ENCODE data around the gene ZNF574. TPM values are rescaled to one million over a fixed set of nuclear protein-coding genes. Genes with fewer than 3 reads are reported as not detected.

Gene ZNF574, protein sequence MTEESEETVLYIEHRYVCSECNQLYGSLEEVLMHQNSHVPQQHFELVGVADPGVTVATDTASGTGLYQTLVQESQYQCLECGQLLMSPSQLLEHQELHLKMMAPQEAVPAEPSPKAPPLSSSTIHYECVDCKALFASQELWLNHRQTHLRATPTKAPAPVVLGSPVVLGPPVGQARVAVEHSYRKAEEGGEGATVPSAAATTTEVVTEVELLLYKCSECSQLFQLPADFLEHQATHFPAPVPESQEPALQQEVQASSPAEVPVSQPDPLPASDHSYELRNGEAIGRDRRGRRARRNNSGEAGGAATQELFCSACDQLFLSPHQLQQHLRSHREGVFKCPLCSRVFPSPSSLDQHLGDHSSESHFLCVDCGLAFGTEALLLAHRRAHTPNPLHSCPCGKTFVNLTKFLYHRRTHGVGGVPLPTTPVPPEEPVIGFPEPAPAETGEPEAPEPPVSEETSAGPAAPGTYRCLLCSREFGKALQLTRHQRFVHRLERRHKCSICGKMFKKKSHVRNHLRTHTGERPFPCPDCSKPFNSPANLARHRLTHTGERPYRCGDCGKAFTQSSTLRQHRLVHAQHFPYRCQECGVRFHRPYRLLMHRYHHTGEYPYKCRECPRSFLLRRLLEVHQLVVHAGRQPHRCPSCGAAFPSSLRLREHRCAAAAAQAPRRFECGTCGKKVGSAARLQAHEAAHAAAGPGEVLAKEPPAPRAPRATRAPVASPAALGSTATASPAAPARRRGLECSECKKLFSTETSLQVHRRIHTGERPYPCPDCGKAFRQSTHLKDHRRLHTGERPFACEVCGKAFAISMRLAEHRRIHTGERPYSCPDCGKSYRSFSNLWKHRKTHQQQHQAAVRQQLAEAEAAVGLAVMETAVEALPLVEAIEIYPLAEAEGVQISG
- total RNA-seq (2021; fragmentation: NEBNext Ultra II Directional; extraction: Animal tissue kit (Norgen Biotek cat#: 25700)) (27.0 and 28.6 TPM in 2 replicates), polyA plus RNA-seq (2011; rRNA removed) (38.8 and 53.8 TPM in 2 replicates), polyA minus RNA-seq (2011; rRNA and poly(A)+ RNA removed) (41.6 and 41.8 TPM in 2 replicates)
- 27.7 TPM for polyA plus RNA-seq (2011; cell fraction: cytosol; rRNA removed)
- 31.4 TPM for polyA plus RNA-seq (2011; cell fraction: nucleus; rRNA removed)
- polyA plus RNA-seq (2012, experiment 1 of 2): 12.2 to 27.2 TPM (median 24.2 TPM) in 4 replicates
- polyA plus RNA-seq (2012, experiment 2 of 2): 22.8 TPM
- polyA plus RNA-seq (2013, experiment 1 of 2): 13.2 TPM
- polyA plus RNA-seq (2013, experiment 2 of 2): 11.9 TPM
- polyA minus RNA-seq (2011; cell fraction: cytosol; rRNA and poly(A)+ RNA removed): 35.7 TPM
- polyA minus RNA-seq (2011; cell fraction: nucleus; rRNA and poly(A)+ RNA removed): 29.8 TPM
- long read RNA-seq, experiment 1, transcript ZNF574-202 (2 exons, 2,940 nt): major isoform, 7 of 27 reads
- long read RNA-seq, experiment 1, partial matches to known transcripts: 20 of 27 reads
- long read RNA-seq, experiment 1, other reads (novel, unspliced or antisense): 0 of 27 reads
- long read RNA-seq, experiment 2: 0 reads

- FAIRE-seq: peak; percentile 94
- DNase-seq (ENCODE audit: low read depth in 1 of 2, low spot score in 2 of 2): peak; percentile 95 to 99
- H3K36me3 ChIP-seq (ENCODE audit: control insufficient read depth in 2 of 4, insufficient read depth in 4 of 4, low read length in 3 of 4): peaks cover 17 to 25% (median 25%) of the 10 kb centered on the region in 4 experiments; a peak in 7 of 8 replicates
- peak within 1 kb of the TSS; percentile 96 for H3K27ac ChIP-seq (ENCODE audit: low read depth, low read length)
- H2BK12ac ChIP-seq (ENCODE audit: low read depth, low read length): peak within 1 kb of the TSS; percentile 98; the same call in 1 of the 2 replicates
- no peak within 1 kb of the TSS for H2BK20ac ChIP-seq (ENCODE audit: low read length)
- H2BK5ac ChIP-seq (ENCODE audit: low read depth, low read length): peak within 1 kb of the TSS; percentile 99
- peak within 1 kb of the TSS; percentile 31 for H3K14ac ChIP-seq (ENCODE audit: insufficient read length)
- H3K56ac ChIP-seq (replicated peaks; ENCODE audit: insufficient read length, low read depth, low read length): peak within 1 kb of the TSS; percentile 78
- peak within 1 kb of the TSS; percentile 95 for H4K91ac ChIP-seq (replicated peaks; ENCODE audit: insufficient read length, low read length)
- H2BK15ac ChIP-seq (ENCODE audit: low read length): peak within 1 kb of the TSS; percentile 97; the same call in 1 of the 2 replicates
- peaks cover 26 to 36% of the 10 kb centered on the region in 2 experiments for H4K20me1 ChIP-seq (replicated peaks in 1 of 2; ENCODE audit: control insufficient read depth in 1 of 2, insufficient read depth in 2 of 2, low read length in 2 of 2)
- H3K4me2 ChIP-seq (ENCODE audit: insufficient read depth in 1 of 2, low read depth in 2 of 2, low read length in 2 of 2): peak within 1 kb of the TSS; percentile 91 to 97
- H3K4ac ChIP-seq (replicated peaks; ENCODE audit: insufficient read length, low read depth, low read length): peak within 1 kb of the TSS; percentile 64
- H3K79me2 ChIP-seq (ENCODE audit: control insufficient read depth in 1 of 2, insufficient read depth in 2 of 2, low read length in 2 of 2): peaks cover 22 to 37% of the 10 kb centered on the region in 2 experiments
- H3K4me1 ChIP-seq (replicated peaks in 1 of 4; ENCODE audit: control insufficient read depth in 3 of 4, insufficient read depth in 4 of 4, low read length in 3 of 4): peaks cover 0 to 4% (median 2%) of the 10 kb centered on the region in 4 experiments; a peak in 5 of 7 replicates
- H4K5ac ChIP-seq (ENCODE audit: insufficient read length, low read depth, low read length): peak within 1 kb of the TSS; percentile 85
- peak within 1 kb of the TSS; percentile 91 to 97 (median 95) for H3K9ac ChIP-seq (replicated peaks in 1 of 4; ENCODE audit: extremely low read depth in 1 of 4, low read depth in 3 of 4, low read length in 3 of 4)
- POLR2A ChIA-PET (ENCODE audit: partially characterized antibody): interaction anchor here (0.8 to 1.8 kb wide), 13 partner anchors 9 to 206 kb away, joined by 3 to 10 read pairs (median 4); partner anchors contain the start of gene RABAC1
- H3K23me2 ChIP-seq (ENCODE audit: low read depth, low read length): peaks cover 21% of the 10 kb centered on the region
- peak within 1 kb of the TSS; percentile 86; the same call in 1 of the 2 replicates for H2AK5ac ChIP-seq (ENCODE audit: low read depth, low read length)
- CTCF ChIA-PET (ENCODE audit: partially characterized antibody): interaction anchor here (1.4 to 1.7 kb wide), 2 partner anchors 9 to 16 kb away, joined by 3 to 6 read pairs; no protein-coding TSS in a partner anchor
- peaks cover 17% of the 10 kb centered on the region for H3K79me1 ChIP-seq (ENCODE audit: low read depth, low read length)
- peak within 1 kb of the TSS; percentile 82 to 91 (median 86) for H3K4me3 ChIP-seq (ENCODE audit: extremely low read depth in 1 of 4, insufficient read depth in 2 of 4, low read depth in 3 of 4, low read length in 4 of 4)
- peak within 1 kb of the TSS; percentile 99 for H3K18ac ChIP-seq (ENCODE audit: extremely low read depth, low read length)
- no peaks in the 10 kb centered on the region for H3K9me3 ChIP-seq (ENCODE audit: insufficient read depth in 2 of 2, low read depth in 1 of 2, low read length in 1 of 2)
- H3K27me3 ChIP-seq (replicated peaks in 1 of 4; ENCODE audit: control insufficient read depth in 3 of 4, extremely low read depth in 1 of 4, insufficient read depth in 3 of 4, low read length in 3 of 4): no peaks in the 10 kb centered on the region
- WGBS, 2 experiments (ENCODE audit: extremely low coverage in 1 of 2, insufficient coverage in 1 of 2, insufficient read length in 1 of 2, insufficient replicate concordance in 2 of 2, low coverage in 1 of 2, low lambda C conversion rate in 2 of 2, missing lambda C conversion rate in 1 of 2): 3% methylated on average over 73 of the region's 80 CpGs; no CpG with 5 or more reads in 1 of the 2 experiments
- H3K23ac ChIP-seq (ENCODE audit: insufficient read length): no peak within 1 kb of the TSS
- H2AFZ ChIP-seq (ENCODE audit: low read length): peak within 1 kb of the TSS; percentile 23; the same call in 1 of the 2 replicates
- H4K8ac ChIP-seq (ENCODE audit: extremely low read depth, insufficient read depth, low read length): peak within 1 kb of the TSS; percentile 100
- H2BK120ac ChIP-seq (replicated peaks; ENCODE audit: low read depth, low read length): no peak within 1 kb of the TSS
- peak; percentile 88 for TF ChIP-seq CHD2 (IDR thresholded peaks at IDR 0.05; ENCODE audit: low read length)
- TF ChIP-seq TBP (IDR thresholded peaks at IDR 0.05; ENCODE audit: low read depth, low read length): peak; percentile 61; the same call in 1 of the 2 replicates
- no peak for TF ChIP-seq ZNF274 (IDR thresholded peaks at IDR 0.05; ENCODE audit: borderline replicate concordance, extremely low read depth, low read length)
- TF ChIP-seq TAF7 (optimal IDR thresholded peaks at IDR 0.05; ENCODE audit: borderline replicate concordance, low read depth, low read length): peak; percentile 79
- TF ChIP-seq CREB1 (IDR thresholded peaks at IDR 0.05): peak; percentile 72; the same call in 1 of the 2 replicates
Measured at GRCh38 chr19:42075616-42076379, at the start of gene ZNF574. TSS of gene ZNF574 (plus strand) at chr19:42076166. CDS start at chr19:42078607, 2,441 bp downstream.
